ENCODE measurements around the gene PPT2.

Gene PPT2, protein sequence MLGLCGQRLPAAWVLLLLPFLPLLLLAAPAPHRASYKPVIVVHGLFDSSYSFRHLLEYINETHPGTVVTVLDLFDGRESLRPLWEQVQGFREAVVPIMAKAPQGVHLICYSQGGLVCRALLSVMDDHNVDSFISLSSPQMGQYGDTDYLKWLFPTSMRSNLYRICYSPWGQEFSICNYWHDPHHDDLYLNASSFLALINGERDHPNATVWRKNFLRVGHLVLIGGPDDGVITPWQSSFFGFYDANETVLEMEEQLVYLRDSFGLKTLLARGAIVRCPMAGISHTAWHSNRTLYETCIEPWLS

DNA sequence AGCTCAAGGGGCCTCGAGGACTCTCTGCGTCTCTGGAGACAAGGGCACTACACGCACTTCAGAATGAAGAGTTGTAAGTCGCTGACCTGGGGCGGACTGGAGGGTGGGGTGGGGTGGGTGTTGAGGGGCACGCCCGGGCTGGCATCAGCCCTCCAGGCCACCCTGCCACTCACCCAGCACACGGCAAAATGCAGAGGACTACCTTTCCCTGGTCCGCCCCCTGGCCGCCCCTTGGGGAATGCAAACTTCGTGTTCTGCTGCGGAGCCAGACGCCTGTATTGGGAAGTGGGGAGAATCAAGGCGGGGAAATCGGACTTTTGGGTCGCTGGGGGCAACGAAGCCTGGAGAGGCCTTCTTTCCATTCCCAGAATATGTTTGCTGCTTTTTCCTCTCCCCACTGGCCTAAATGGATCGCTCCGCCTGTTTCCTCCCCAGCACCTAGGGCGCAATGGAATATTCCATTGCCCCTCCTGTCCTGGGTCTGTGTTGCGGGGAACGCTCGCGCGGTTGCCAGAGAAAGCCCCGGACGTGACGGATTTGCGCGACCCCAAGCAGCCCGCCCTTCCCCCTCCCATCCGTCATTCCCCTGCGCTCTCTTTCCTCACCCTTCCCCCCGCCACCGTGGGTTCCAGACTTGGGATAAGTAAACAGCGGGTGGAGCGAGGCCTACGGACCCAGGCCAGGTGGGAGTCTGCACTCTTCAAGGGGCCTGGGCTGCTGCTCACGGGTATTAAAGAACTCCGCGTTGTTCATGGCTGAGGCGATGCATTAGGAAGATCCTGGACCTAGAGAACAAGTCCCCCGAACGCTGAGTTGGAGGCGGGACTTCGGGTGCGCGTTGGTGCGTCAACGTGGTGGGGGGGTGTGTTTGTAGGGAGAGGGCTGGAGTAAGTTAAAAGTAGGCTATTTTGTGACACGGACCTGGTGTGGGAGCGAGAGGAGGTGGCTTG lies at the start of gene PPT2:
Gene PPT2 (plus strand): TSS at position 578 of the 950 bp plus-strand sequence. CDS start 454 bp downstream, outside the sequence.
- peak; percentile 97 for DNase-seq

DNA sequence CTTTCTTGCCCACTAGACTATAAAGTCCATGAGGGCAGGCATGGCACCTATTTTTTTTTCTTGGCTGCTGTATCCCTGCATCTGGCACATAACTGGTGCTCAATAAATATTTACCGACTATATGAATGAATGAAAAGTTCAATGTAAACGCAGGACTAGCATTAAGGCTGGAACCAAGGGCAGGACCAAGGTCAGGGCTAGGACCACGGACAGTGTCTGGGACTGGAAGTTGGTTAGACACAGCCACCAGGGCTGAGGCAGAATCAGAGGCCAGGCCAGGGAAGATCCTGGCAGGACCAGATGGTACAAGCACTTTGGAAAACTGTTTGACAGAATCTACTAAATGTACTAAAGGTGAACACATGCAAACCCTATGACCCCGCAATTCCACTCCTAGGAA lies 48.5 kb upstream of the PPT2 start:
- DNase-seq, result peak; percentile 32

DNA sequence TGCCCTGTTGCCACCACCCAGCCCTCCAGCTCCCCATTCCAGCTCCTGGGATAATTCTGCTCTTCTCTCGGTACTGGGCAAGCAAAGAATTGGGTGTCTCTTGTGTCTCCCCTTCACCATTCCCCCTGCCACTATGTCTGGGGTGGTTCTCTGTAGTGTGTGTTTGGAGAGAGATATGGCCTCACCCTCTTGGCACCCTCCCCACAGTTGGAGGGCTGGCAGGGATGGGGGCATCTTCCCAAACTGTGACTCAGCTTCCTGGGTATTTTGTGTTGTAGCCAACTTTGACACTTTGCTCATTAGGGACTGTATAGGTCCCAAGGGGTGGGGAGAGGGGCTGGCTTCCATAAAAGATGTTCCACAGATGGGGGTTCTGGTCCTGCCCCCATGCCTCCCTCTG lies 46.5 kb upstream of the PPT2 start:
- no peak for DNase-seq

DNA sequence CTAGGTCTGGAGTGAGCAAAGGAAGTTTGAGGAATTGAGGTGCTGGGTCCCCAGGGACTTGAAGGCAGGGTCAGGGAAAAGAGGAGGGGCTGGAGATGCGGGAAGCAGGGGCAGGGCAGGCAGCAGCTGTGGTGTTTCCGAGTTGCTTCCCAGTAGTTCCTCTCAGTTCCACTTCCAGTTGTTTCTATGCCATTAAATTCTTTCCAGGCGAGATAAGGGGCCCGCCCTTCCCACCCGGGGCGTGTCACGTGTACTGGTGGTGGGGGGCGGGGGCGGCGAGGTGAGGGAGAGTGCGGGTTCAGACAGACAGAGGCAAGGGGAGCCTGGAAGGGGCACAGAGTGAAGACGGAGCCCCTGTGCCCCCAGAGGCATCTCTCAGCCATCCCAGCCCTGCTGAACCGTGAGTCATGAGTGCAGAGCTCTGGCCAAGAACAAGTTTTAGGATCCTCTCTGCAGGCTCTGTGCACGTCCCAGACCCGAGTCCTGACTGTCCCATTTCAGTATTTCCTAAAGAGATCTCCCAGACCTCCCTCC lies 45.8 kb upstream of the PPT2 start:
- DNase-seq, result peak; percentile 46

DNA sequence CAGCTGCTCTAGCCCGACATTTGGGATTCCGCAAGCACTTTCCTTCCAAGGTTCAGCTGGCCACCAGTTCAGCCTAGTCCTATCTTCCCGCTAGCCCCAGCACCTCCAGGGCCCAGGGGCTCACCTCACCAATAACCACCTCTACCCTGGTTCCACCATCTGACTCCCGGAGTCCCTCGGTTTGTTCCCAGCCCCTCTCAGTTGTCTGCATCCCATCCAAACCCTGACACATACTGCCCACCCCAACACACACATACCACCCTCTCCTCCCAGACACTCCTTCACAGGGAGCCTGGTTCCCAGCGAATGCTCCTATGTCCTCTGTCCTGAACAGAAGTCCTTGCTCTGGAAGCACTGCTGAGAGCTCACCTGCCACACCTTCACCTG lies 45.2 kb upstream of the PPT2 start:
- DNase-seq, result no peak

DNA sequence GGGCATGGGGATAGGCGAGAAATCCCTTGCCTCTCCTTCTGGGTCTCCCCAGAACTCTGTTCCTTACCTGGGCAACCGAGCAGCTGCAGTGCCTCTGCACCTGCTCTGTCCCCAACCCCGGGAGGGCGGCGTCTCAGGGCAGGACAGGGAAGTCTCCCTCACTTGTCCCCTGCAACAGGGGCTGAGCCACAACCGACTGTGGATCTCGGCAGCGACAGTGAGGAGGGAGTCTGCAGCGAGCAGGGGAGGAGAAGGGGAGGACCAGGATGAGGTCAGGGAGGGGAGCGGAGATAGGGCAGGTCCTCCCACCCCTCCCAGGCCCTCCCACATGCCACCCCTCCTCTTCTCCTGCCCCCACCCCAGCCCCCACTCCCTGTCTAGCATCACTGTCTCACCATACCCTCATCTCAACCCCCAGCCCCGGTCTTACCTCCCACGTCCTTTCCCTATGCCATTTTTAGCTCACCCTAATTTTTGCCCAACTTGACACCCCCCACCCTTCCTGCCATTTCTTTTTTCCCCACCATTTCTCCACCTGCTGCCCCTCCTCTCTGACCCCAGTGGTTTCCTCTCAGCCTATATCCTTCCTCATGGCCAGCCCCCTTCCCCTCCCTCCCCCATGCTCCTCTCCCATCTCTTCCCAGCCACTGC lies 44.7 kb upstream of the PPT2 start, which contains the start of gene TNXB:
Gene TNXB (minus strand): TSS at position 225 of the 651 bp plus-strand sequence. CDS start 11,140 bp downstream, outside the sequence.
- peak; percentile 48 for DNase-seq

DNA sequence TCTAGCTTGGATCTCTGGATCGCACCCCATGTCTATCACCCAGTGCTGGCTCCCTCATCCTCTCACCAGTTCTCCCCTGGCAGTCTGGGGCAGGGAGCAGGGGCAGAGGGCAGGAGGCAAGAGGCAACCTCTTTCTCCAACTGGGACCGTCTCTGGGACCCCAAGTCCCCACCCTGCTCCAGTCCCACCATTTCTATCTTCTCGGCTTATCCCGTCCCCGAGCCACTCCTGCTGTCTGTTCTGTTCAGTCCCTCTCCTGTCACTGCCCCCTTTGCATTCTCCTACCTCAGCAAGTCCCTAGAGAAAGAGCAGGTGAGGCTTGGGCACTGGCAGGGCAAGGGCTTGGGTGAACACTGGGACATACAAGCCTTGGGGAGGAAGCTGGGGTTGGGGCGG lies 44.2 kb upstream of the PPT2 start:
- no peak for DNase-seq

DNA sequence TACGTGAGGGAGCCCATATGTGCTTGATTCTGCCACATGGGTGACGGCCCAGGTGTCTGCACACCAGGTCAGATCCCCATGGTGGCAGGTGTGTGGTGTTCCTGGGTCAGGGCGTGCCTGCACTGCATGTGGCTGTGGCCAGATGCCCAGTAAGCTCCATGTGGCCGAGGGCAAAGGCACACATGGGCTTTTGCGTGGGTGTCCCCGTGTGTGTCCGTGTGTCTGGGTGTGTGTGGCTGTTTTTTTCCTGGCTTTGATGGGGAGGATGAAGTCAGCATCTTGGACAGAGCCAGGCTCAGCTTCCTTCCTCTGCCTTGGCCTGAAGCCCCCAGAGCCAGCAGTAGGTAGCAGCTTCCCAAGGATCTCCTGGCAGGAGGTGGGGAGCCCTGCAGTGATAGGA lies 43.3 kb upstream of the PPT2 start:
- DNase-seq, result no peak

DNA sequence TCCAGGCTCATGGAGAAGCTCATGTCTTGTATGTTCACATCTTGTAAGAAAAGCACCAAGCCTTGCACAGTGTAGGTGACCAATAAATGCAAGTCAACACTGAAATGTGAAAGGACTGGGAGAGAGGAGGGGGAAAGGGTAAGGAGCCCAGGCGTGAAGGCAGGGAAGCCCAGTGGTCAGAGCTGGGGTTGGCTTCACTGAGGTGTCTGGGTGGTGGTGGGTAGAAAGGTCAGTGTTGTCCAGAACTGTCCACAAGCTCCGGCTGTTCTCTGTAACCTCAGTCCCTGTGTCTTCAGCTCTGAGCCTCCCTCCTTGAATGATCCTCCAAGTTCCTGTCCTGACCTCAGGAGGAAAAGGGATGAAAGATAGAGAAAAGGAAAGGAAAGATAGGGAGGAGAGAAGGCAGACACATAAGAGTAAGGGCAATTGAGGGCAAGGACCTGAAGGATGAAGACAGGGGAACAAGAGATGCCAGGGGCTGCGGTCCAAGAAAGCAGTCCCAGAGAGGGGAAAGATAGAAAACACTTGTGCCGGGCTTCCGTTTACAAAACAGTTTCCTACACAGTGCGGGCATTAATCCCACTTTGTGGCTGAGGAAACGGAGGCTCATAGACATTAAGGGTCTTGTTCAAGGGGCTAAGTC lies 42.4 kb upstream of the PPT2 start:
- DNase-seq, result no peak

DNA sequence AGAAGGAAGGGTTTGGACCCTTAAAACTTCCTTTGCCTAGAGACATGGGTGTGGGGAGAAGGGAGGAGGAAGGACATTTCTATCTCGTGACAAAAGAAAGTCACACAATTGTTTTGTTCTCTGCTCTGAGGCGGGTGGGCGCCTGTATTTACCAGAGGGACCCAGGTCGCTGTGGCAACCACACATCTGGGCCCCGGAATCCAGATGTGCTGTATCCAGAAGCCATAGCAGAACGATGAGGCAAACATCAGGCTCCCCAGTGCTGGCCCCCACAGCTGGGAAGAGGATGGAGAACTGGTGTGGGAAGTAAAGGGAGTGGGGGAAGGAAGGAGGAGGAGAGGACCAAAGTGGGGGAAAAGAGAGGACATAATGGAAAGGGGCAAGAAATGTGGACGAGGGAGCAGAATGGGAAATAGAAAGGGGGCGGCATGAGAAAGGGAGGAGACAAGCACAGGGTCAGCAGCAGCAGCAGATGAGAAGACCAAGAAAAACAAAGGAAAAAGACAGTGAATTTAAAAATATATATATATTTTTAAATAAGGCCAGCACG lies 41.4 kb upstream of the PPT2 start:
- DNase-seq, result no peak

DNA sequence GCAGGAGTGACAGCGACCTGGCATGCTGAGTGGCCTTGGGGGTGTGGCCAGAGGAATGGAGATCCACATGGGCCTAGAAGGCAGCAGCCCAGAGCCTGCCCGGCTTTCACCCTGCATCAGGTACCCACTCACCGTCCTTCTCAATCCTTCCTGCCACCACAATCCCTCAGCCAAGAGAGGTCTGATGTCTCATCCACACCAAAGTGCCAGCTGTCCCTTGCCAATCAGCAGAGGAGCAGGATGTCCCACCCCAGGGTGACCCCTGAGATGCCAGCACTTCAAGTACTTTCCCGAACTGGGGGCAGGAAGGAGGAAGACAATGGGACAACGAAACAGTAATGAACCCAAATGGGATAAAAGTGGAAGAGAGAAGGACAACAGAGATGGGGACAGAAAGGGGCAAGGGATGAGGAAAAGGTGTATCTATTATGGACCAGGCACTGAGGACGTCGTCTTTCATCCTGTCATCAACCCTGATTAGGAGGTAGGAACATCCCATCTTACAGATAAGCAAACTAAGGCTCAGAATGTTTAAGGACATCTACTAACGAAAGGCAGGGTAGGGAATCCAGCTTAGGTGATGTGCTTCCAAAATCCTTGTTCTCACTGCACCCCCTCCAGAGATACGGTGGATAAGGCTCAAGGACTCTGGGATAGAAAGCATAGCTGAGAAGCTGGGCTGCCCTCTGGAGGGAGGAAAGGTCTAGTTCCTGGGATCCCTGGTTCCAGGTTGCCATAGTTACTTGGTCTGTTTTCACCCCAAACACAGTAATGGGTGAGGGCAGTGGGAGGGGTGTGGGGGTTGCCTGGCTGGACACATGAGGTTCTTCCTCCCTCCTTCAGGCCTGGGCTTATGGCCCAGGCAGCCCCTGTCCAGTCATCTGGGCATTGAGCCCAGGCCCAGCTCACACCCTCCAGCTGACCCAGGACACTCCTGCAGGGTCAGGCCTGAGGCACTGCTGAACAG lies 40.3 kb upstream of the PPT2 start:
- DNase-seq, result peak; percentile 37

DNA sequence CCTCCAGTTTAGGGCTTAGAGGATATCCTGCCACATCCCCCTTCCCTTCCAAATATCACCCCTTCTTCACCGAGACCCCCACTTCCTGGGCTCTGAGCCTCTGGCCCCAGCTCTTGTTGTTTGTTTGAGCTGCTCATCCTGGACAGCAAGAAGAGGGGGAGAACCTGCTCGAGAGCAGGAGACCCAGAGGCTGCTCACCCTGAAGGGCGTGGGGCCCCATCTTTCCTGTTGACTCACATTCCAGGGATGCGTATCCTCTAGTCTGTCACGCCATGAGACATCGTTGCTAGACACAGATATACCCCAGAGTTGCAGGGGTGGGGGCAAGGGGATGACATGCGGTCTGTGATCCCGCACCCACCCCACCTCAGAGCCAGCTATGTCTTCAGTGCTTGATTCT lies 39.1 kb upstream of the PPT2 start:
- no peak for DNase-seq

DNA sequence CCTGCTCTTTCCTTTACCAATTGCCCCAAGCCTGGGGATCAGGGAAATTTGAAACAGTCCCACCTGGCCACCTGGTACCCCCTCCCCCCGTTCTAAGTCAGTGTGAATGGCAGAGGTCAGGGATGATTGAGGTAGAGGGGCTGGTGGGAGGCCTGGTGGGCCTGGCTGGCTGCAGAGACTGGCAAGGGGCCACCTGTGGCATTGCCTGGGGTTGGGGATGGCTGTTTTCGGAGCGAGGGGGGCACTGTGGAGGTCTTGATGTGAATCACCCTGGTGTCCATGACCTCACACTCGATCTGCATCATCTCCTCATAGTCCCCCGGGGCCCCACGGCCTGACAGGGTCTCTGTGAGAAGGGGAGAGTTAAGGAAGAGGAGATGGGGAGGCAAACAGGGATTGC lies 38.3 kb upstream of the PPT2 start:
- DNase-seq, result no peak

DNA sequence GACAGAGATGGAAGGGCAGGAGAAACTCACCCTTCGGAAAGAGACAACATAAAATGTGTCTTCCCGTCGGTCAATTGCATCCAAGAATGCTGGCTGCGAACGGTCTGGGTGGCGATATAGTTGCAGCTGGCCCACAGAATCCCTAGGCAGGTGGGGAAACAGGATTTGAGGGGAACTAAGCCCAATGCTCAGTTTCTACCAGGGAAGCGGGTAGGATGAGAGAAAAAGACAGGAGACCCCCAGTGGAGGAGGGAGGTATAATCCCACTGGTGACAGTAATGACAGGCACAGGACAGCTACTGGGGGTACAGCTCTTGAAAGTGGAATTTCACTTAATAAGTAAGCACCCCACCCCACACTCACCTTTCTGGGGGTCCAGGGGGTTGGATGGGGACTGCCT lies 37.3 kb upstream of the PPT2 start:
- DNase-seq, result peak; percentile 47

DNA sequence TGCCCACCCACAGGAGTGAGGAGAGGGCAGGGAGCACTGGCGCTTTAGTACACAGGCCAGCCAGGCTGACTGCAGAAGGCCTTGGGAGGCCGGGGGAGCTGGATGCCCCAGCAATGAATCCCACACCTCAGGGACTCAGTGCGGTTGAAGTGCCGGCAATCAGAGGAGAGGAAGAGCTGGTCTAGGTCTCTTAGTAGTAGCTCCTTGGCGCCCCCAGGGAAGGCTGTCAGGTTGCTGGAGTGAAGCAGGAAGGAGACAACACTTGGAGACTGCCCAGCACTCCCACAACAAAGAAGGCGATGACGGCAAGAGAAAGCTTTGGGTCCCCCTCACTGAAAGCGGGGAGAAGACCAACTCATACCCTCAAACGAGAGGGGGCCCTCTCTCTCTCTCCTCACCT lies 36.5 kb upstream of the PPT2 start:
- no peak for DNase-seq

DNA sequence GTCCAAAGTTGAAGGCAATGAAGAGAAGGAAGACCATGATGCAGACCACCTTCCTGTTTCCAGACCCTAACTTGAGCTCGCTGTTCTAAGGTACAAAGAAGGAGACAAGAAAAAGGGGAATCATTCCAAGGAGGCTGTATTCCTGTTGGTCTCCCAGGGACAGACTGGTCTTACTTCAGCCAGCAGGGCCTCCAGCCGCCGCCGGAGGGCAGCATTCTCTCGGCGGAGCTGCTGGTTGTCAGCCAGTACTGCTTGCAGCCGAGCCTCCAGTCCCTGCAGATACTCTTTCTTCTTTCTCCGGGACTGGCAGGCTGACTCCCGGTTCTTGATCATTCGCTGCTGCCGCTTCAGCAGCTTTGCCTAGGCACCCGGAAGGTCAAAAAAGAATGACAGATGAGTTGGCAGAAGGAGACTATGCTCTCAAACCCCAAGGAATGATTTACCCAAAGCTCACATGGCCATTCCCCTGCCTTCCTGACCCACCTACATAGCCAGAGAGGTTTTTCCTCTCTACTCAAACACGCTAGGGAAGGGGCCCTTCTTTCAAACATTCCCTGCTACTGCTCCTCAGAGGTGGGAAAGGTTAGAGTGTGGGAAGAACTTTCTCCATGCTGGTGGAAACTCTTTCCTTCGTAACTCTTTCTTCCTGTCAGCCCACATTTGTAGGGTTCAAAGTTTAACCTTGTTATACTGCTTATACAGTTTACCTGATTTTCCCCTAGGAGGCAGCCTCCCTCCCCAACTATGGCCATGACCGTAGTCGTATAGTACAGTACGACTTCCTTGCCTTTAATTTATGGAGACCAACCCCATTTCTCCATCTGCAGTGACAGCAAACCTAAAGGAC lies 34.9 kb upstream of the PPT2 start:
- DNase-seq, result peak; percentile 92

DNA sequence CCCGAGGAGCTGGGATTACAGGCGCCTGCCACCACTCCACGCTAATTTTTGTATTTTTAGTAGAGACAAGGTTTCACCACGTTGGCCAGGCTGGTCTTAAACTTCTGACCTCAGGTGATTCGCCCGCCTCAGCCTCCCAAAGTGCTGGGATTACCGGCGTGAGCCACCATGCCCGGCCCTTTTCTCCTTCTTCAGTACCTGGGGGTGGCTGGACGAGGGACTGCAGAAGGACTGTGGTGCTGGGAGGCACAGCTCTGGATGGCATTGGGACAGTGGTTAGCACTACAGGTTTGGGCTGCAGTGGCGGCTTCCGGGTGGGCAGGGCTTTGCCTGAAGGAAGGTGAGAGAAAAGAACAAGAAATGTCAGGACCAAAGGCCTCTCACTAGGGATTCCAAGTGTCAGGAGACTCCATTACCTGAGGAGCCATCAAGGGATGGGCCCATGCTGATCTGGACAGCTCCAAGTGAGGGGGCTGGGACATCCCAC lies 33.3 kb upstream of the PPT2 start:
- no peak for DNase-seq

DNA sequence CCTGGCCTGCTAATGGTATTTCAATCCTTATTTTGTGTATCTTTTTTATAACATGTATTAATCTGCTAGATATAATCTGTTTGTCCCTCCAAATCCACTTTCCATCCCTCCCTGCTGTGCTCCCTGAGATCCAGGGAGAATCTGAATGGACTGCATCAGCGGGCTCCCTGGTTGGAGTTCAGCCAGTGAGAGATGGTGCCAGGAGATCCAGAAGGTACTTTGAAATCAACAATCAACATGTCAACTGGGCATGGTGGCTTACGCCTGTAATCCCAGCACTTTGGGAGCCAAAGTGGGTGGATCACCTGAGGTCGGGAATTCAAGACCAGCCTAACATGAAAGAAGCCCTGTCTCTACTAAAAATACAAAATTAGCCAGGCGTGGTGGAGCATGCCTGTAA lies 30.3 kb upstream of the PPT2 start:
- DNase-seq, result no peak

DNA sequence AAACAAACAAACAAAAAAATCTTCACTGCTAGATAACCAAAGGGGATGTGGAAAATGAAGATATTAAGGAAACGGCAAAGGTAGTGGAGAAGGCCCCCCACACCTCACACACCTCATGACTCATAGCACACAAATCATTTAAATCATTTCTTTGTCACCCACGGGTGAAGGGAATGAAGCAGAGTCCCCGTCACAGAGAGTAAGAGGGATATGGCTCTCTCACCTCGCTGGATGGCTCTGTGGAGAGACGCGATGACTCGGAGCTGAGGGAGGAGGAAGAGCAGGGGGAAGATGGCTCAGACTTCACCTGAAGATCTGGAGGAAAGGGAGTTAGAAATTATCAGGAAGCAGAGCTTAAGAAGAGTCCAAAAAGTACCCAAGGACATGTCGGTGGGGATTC lies 27.1 kb upstream of the PPT2 start:
- DNase-seq, result no peak

DNA sequence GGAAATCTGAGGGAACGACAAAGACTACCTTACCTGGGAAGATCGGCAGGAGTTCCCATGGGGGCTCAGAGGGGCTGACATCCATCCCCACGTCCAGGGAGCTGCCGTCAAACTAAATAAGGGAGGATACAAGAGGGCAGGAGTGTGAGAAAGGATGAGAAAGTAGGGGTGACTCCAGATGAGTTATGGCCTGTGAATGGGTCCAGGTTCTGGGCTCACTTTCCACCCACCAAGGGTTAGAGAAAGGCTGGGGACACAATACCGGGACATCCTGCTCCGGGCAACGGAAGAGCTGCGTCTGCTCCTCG lies 26.6 kb upstream of the PPT2 start:
- no peak for DNase-seq
